Kidney epithelial cell (primary cell): Measurements from ENCODE around the gene PMFBP1. TPM values are rescaled to one million over a fixed set of nuclear protein-coding genes. Genes with fewer than 3 reads are reported as not detected.

Source experiments
- DNase-seq: peaks from one replicate; pipeline ENCODE4 v3.0.0-alpha.2; 2010; ENCODE audit warnings: low read depth
- H3K27me3 ChIP-seq: 2 replicates; pipeline ENCODE4 v1.6.0; 2011; ENCODE audit warnings: low read length; ENCODE audit not compliant: control insufficient read depth, insufficient read depth
- H3K36me3 ChIP-seq: 2 replicates; pipeline ENCODE4 v1.5.1; 2011; ENCODE audit warnings: low read length; ENCODE audit not compliant: control insufficient read depth, insufficient read depth
- H3K4me3 ChIP-seq: 2 replicates; pipeline ENCODE4 v1.5.1; 2011; ENCODE audit warnings: low read depth, mild to moderate bottlenecking, control low read depth, low read length
- total RNA-seq: library from RNA; depleted of rRNA; stranded (reverse); fragments of >200 nt; gene quantifications from 2 replicates; pipeline ENCODE4 v1.2.3, GENCODE V29; 2015
- TF ChIP-seq, protein P1 (sequence below): IDR thresholded peaks from 2 replicates; pipeline ENCODE4 v1.5.1; 2011; ENCODE audit warnings: mild to moderate bottlenecking, moderate library complexity, low read length, control low read depth, inconsistent platforms; ENCODE audit not compliant: insufficient read depth, poor library complexity, severe bottlenecking

Gene PMFBP1
- total RNA-seq, 1 donor from 2014 or later = not detected

DNA sequence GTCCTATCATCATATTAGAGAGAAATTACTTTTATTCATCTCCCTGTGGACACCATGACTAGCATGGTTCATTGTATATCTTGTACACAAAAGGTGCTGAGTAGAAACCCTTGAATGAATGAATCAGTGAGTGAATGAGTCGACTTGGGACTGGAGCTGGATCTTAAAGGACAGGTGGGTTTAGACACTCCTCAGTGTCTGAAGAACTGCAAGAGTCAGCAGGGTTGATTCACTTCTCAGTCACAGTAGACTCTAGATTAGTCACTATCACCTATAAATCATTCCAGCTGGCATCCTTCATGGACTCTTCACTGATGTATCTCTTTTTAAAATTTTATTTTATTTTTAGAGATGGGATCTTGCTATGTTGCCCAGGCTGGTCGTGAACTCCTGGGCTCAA is 30.1 kb upstream of the PMFBP1 start:
- TF ChIP-seq, protein P1, sequence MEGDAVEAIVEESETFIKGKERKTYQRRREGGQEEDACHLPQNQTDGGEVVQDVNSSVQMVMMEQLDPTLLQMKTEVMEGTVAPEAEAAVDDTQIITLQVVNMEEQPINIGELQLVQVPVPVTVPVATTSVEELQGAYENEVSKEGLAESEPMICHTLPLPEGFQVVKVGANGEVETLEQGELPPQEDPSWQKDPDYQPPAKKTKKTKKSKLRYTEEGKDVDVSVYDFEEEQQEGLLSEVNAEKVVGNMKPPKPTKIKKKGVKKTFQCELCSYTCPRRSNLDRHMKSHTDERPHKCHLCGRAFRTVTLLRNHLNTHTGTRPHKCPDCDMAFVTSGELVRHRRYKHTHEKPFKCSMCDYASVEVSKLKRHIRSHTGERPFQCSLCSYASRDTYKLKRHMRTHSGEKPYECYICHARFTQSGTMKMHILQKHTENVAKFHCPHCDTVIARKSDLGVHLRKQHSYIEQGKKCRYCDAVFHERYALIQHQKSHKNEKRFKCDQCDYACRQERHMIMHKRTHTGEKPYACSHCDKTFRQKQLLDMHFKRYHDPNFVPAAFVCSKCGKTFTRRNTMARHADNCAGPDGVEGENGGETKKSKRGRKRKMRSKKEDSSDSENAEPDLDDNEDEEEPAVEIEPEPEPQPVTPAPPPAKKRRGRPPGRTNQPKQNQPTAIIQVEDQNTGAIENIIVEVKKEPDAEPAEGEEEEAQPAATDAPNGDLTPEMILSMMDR = no peak
- Histone ChIP-seq H3K36me3 (no peaks in the 10 kb centered on the region), H3K27me3 (no peaks in the 10 kb centered on the region), H3K4me3 (no peak overlapping the region)
- peak; percentile 14 for DNase-seq

GRCh38 chr16:72201387-72201786 is 29.4 kb upstream of the PMFBP1 start:
- H3K4me3 ChIP-seq = no peak overlapping the region
- TF ChIP-seq, protein P1 = no peak
- no peaks in the 10 kb centered on the region for H3K36me3 ChIP-seq
- no peak for DNase-seq
- no peaks in the 10 kb centered on the region for H3K27me3 ChIP-seq

DNA sequence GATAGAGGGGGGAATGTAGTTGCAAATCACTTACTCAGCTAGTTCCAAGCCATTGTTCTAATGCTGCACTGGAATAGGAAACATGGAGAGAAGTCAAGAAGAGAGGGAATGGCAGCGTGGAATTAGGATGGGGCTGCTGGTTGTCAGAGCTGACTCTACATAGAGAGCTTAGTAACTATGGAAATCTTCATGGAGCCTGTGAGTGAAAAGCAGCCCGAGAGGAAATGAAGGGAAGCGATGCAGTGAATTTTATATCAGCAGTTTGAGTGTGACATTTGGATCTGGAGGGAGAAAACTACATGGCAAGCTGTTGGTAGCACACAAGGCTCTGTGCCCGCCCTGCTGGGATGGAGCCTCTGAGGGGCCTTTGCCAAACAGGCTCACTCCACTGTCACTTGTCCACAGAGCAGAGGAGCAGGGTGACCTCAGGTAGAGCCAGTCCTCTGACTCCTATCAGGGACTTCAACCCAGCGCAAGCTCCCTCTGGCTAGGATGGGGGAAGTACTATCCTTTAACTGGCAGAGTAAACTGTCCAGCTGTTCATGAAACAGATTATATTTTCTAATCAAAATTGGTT is 27.9 kb upstream of the PMFBP1 start:
- no peak for DNase-seq
- Histone ChIP-seq H3K27me3 (no peaks in the 10 kb centered on the region), H3K36me3 (no peaks in the 10 kb centered on the region), H3K4me3 (no peak overlapping the region)
- TF ChIP-seq, protein P1 = no peak

DNA sequence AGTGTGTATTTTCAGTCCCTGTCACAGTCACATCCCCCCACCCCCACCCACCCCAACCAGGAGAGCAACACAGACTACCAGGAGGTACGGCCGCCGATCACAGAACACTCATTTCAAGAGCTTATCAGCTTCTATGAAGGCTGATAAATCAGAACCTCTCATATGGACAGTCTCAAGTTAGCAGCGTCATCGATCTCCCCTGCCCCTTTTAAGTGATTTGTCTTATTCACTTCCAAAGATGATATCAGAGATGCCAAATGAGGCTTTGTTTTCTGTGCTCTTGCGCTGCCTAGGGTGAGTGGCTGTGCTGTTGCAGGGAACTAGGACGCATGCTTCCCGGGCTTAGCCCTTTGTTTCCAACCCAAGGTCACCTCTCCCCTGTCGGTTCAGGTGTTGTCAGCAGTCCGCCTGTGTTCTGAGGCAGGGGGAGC is 26.8 kb upstream of the PMFBP1 start:
- TF ChIP-seq, protein P1 = no peak
- H3K36me3 ChIP-seq = no peaks in the 10 kb centered on the region
- no peak overlapping the region for H3K4me3 ChIP-seq
- DNase-seq = no peak
- H3K27me3 ChIP-seq = no peaks in the 10 kb centered on the region

- no peak for DNase-seq
- TF ChIP-seq, protein P1 = no peak
- no peak overlapping the region for H3K4me3 ChIP-seq
- H3K36me3 ChIP-seq = no peaks in the 10 kb centered on the region
- H3K27me3 ChIP-seq = no peaks in the 10 kb centered on the region
These were observed 26.2 kb upstream of the PMFBP1 start for GRCh38 chr16:72198021-72198711.

DNA sequence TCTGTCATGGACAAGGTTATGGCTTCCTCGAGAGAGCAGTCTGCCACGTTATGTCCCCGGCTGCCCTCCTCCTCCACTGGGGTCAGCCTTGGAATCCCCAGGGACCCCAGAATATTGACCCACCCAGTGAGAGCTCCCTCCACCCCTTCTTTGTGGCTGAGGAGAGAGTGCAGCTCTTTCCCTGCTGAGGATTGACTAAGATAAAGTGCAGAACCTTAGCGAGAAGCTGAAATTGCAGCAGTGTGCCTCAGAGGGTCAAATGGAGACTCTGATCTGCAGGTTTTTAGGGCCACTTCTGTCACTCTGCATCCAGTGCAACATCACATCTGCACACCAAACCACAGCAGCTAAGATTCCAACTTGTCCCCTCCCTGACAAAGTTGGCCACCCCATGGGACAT is 25.6 kb upstream of the PMFBP1 start:
- TF ChIP-seq, protein P1 = no peak
- Histone ChIP-seq H3K36me3 (no peaks in the 10 kb centered on the region), H3K4me3 (no peak overlapping the region), H3K27me3 (no peaks in the 10 kb centered on the region)
- DNase-seq = no peak
